ENCODE results near the gene NTRK2.

The NTRK2 gene

DNA sequence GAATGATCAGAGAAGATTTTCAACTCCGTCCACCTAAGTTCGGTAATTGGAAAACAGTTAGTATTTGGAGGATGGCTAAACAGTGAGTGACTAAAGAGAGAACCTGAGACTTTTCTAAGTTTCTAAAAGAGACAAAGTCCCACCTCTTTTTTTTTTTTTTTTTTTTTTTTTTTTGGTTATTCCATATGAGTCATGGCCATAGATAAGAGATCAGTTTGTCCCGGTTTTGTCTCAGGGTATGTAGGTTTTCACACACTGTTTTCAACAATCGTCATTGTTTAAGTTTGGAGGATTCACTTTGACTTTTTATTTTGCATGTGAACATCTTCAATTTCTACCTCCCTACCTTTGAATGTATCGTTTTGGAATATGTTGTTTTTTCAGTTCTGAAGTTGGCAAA, 85.9 kb downstream of the NTRK2 start:
- TF ChIP-seq CTCF (IDR thresholded peaks at IDR 0.05), result no peak
- no peaks in the 10 kb centered on the region for H3K4me1 ChIP-seq
- H3K36me3 ChIP-seq (ENCODE audit: control insufficient read depth, insufficient read depth, low read length), result no peaks in the 10 kb centered on the region
- H3K4me3 ChIP-seq (ENCODE audit: low read depth, low read length), result no peak overlapping the region
- no peak overlapping the region for H3K27ac ChIP-seq
- H3K27me3 ChIP-seq (ENCODE audit: control insufficient read depth, insufficient read depth, low read length), result no peaks in the 10 kb centered on the region
- H2AFZ ChIP-seq, result no peak overlapping the region
- no peaks in the 10 kb centered on the region for H3K9me3 ChIP-seq (ENCODE audit: control insufficient read depth, low read length)
- H3K79me2 ChIP-seq, result no peaks in the 10 kb centered on the region
- H3K9ac ChIP-seq, result no peak overlapping the region
- no peak overlapping the region for H3K4me2 ChIP-seq (ENCODE audit: low read length)

DNA sequence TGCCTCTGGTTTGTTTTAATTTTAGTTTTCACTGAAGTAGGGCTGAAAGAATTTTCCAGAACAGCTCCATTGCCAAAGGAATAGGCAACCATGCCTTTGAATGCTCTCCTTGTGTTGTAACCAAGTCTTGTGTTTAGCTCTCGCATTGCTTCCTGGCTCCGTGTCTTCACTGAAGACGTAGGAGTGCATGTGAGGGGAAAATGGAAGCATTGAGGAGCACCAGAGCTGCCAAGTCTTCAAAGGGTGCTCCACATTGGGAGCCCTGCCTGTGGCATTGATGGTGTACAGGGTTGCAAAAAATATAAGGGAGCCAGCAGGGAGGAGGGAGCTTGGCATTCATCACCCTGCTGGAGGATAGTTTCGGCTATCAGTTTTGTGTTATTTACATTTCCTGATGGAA, 86.6 kb downstream of the NTRK2 start:
- no peak overlapping the region for H3K9ac ChIP-seq
- H2AFZ ChIP-seq, result no peak overlapping the region
- H3K4me3 ChIP-seq (ENCODE audit: low read depth, low read length), result no peak overlapping the region
- no peak overlapping the region for H3K4me2 ChIP-seq (ENCODE audit: low read length)
- no peak overlapping the region for H3K27ac ChIP-seq
- no peaks in the 10 kb centered on the region for H3K4me1 ChIP-seq
- no peaks in the 10 kb centered on the region for H3K27me3 ChIP-seq (ENCODE audit: control insufficient read depth, insufficient read depth, low read length)
- no peak for TF ChIP-seq CTCF (IDR thresholded peaks at IDR 0.05)
- no peaks in the 10 kb centered on the region for H3K79me2 ChIP-seq
- H3K9me3 ChIP-seq (ENCODE audit: control insufficient read depth, low read length), result no peaks in the 10 kb centered on the region
- H3K36me3 ChIP-seq (ENCODE audit: control insufficient read depth, insufficient read depth, low read length), result no peaks in the 10 kb centered on the region

- Histone ChIP-seq H3K9me3 (ENCODE audit: control insufficient read depth, low read length) (no peaks in the 10 kb centered on the region), H3K36me3 (ENCODE audit: control insufficient read depth, insufficient read depth, low read length) (no peaks in the 10 kb centered on the region), H3K79me2 (no peaks in the 10 kb centered on the region), H2AFZ (no peak overlapping the region), H3K9ac (no peak overlapping the region), H3K4me2 (ENCODE audit: low read length) (no peak overlapping the region), H3K27ac (no peak overlapping the region), H3K4me3 (ENCODE audit: low read depth, low read length) (no peak overlapping the region), H3K4me1 (no peaks in the 10 kb centered on the region), H3K27me3 (ENCODE audit: control insufficient read depth, insufficient read depth, low read length) (no peaks in the 10 kb centered on the region)
- no peak for TF ChIP-seq CTCF (IDR thresholded peaks at IDR 0.05)
These were observed 87.2 kb downstream of the NTRK2 start for GRCh38 chr9:84756731-84757130.

DNA sequence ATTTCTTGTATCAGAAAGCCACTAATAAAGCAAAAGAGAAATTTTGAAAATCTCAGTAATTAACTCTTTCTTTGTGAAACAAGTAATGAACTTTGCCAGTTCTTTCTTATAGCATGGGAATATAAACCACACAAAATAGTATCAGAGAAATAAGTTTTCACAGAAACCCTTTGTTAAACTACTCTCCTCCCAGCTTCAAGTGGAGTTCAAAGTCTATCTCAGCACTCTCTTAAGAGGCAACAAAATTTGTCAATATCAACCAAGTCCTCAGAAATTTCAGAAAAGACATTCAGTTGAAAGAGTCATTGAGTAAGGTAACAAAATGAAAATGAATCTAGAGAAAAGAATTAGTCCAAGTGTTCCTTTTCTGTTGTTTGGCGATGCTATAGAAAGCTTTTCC, 89.3 kb downstream of the NTRK2 start:
- Histone ChIP-seq H3K27ac (no peak overlapping the region), H3K79me2 (no peaks in the 10 kb centered on the region), H3K9me3 (ENCODE audit: control insufficient read depth, low read length) (no peaks in the 10 kb centered on the region), H3K36me3 (ENCODE audit: control insufficient read depth, insufficient read depth, low read length) (no peaks in the 10 kb centered on the region), H3K4me3 (ENCODE audit: low read depth, low read length) (no peak overlapping the region), H3K9ac (no peak overlapping the region), H2AFZ (no peak overlapping the region), H3K4me2 (ENCODE audit: low read length) (no peak overlapping the region), H3K4me1 (no peaks in the 10 kb centered on the region), H3K27me3 (ENCODE audit: control insufficient read depth, insufficient read depth, low read length) (no peaks in the 10 kb centered on the region)
- no peak for TF ChIP-seq CTCF (IDR thresholded peaks at IDR 0.05)

DNA sequence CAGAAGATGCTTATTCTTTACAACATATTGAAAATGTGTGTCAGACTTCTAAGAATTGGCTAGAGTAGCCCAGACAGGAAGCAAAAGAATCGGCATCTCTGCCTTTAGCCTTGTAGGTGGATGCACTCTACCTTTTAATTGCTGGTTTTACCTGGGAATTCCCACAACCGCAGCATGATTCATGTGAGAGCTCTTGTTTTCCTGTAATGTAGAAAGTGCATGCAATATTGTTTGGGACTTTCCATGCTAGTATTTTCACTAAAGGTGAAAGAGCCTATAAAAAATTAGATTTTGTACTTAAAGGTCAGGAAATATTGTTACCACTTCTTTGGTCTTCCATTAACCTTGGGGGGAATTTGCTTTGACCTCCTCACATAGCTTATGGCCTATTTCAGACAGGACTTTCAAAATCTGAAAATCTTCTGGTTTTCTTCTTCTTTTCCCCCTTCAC, 89.8 kb downstream of the NTRK2 start:
- no peaks in the 10 kb centered on the region for H3K27me3 ChIP-seq (ENCODE audit: control insufficient read depth, insufficient read depth, low read length)
- no peak overlapping the region for H3K4me3 ChIP-seq (ENCODE audit: low read depth, low read length)
- no peak for TF ChIP-seq CTCF (IDR thresholded peaks at IDR 0.05)
- no peaks in the 10 kb centered on the region for H3K36me3 ChIP-seq (ENCODE audit: control insufficient read depth, insufficient read depth, low read length)
- H3K4me2 ChIP-seq (ENCODE audit: low read length), result no peak overlapping the region
- no peaks in the 10 kb centered on the region for H3K4me1 ChIP-seq
- no peak overlapping the region for H2AFZ ChIP-seq
- no peak overlapping the region for H3K9ac ChIP-seq
- no peaks in the 10 kb centered on the region for H3K9me3 ChIP-seq (ENCODE audit: control insufficient read depth, low read length)
- no peak overlapping the region for H3K27ac ChIP-seq
- no peaks in the 10 kb centered on the region for H3K79me2 ChIP-seq
